Measurements from ENCODE around the gene PPP1R14C. TPM values are rescaled to one million over a fixed set of nuclear protein-coding genes. Genes with fewer than 3 reads are reported as not detected.

The PPP1R14C gene
- polyA plus RNA-seq, 3 donors, result 0.11 TPM; not detected in 2

DNA sequence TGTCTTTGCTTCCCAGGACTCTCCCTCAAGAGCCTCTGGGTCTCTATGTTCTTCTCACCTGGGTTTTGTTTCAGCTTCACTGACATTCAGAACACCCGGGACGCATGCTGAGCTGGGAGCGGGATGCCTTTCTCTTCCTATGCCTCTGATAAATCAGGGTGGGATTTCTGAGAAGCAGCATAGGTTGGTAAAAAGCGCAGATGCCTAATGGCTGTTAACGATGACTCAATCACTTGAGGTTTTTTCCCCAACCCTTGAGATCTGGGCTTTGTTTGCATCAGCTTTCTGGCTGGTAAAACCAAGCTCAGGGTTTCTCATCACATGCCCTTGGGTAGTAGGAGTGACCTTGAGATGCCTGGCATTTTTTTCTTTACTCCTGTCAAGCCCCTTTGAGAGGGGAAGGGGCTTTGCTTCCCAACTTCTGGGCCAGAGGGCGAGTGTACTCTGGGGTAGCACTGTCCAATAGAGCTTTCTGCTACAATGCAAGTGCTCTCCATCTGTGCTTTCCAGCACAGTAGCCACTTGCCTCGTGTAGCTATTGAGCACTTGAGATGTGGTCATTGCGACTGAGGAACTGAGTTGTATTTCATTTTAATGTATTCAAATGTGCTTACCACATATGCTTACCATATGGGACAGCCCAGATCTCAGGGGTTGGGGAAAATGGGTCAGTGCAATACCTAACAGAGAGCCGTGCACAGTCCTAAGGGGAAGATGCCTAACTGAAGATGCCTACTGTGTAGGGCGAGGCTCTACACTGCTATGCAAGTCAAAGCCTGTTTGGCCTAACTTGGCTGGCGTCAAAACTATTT lies 69.1 kb downstream of the PPP1R14C start:
- Histone ChIP-seq H3K27me3 (ENCODE audit: control insufficient read depth in 2 of 2, insufficient read depth in 2 of 2, low read length in 2 of 2) (peaks cover 0 to 3% of the 10 kb centered on the region in 2 donors), H4K20me1 (ENCODE audit: insufficient read depth, low read length) (no peaks in the 10 kb centered on the region), H3K27ac (ENCODE audit: low read depth in 1 of 2, low read length in 2 of 2) (no peak overlapping the region), H3K36me3 (replicated peaks in 1 of 2; ENCODE audit: control insufficient read depth in 1 of 2, insufficient read depth in 2 of 2, low read length in 2 of 2) (no peaks in the 10 kb centered on the region), H3K4me1 (ENCODE audit: control insufficient read depth in 1 of 2, insufficient read depth in 2 of 2, low read length in 2 of 2) (no peaks in the 10 kb centered on the region), H2AFZ (ENCODE audit: insufficient read depth, low read depth, low read length, poor library complexity, severe bottlenecking) (no peak overlapping the region), H3K79me2 (ENCODE audit: insufficient read depth, low read length) (no peaks in the 10 kb centered on the region), H3K9ac (ENCODE audit: insufficient read depth, low read length, poor library complexity, severe bottlenecking) (no peak overlapping the region), H3K4me3 (replicated peaks in 1 of 3; ENCODE audit: low read depth in 2 of 3, low read length in 3 of 3) (no peak overlapping the region), H3K9me3 (replicated peaks in 1 of 2; ENCODE audit: control insufficient read depth in 1 of 2, insufficient read depth in 1 of 2, low read length in 2 of 2) (no peaks in the 10 kb centered on the region), H3K4me2 (replicated peaks; ENCODE audit: extremely low read depth, low read length, poor library complexity, severe bottlenecking) (no peak overlapping the region)
- H3K4me1 Mint-ChIP-seq, result no peaks in the 10 kb centered on the region
- H3K9me3 Mint-ChIP-seq, result peaks cover 0 to 2% (median 0%) of the 10 kb centered on the region in 7 donors
- 90% methylated on average over 5 of the region's 11 CpGs for WGBS (ENCODE audit: insufficient coverage)
- H3K27ac Mint-ChIP-seq, result no peak overlapping the region
- intact Hi-C loops (cut with micrococcal nuclease), result no loop called here
- no peak for DNase-seq
- H3K4me3 Mint-ChIP-seq, result no peak overlapping the region
- peaks cover 2 to 13% (median 11%) of the 10 kb centered on the region in 3 donors for H3K27me3 Mint-ChIP-seq (ENCODE audit: low read depth in 3 of 3)
- TF ChIP-seq, protein P1, sequence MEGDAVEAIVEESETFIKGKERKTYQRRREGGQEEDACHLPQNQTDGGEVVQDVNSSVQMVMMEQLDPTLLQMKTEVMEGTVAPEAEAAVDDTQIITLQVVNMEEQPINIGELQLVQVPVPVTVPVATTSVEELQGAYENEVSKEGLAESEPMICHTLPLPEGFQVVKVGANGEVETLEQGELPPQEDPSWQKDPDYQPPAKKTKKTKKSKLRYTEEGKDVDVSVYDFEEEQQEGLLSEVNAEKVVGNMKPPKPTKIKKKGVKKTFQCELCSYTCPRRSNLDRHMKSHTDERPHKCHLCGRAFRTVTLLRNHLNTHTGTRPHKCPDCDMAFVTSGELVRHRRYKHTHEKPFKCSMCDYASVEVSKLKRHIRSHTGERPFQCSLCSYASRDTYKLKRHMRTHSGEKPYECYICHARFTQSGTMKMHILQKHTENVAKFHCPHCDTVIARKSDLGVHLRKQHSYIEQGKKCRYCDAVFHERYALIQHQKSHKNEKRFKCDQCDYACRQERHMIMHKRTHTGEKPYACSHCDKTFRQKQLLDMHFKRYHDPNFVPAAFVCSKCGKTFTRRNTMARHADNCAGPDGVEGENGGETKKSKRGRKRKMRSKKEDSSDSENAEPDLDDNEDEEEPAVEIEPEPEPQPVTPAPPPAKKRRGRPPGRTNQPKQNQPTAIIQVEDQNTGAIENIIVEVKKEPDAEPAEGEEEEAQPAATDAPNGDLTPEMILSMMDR (IDR thresholded peaks at IDR 0.05), result no peak
- H3K36me3 Mint-ChIP-seq, result no peaks in the 10 kb centered on the region

DNA sequence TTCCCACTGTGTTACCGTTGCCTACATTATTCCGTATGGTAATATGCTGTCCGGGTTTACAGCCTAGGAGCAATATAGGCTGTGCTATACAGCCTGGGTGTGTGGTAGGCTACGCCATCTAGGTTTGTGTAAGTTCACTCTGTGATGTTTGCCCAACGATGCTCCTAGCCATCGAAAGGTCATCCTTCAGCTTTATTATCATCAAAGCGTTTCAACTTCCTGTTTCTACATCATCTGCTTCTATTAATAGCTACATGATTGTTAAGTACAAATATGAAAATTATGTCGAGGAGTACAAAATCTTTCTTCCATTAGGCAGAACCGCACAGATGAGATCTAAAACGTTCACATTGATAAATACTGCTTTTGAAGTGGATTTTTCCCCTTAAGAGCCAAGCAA lies 69.9 kb downstream of the PPP1R14C start:
- Histone ChIP-seq H3K4me2 (replicated peaks; ENCODE audit: extremely low read depth, low read length, poor library complexity, severe bottlenecking) (no peak overlapping the region), H2AFZ (ENCODE audit: insufficient read depth, low read depth, low read length, poor library complexity, severe bottlenecking) (no peak overlapping the region), H4K20me1 (ENCODE audit: insufficient read depth, low read length) (no peaks in the 10 kb centered on the region), H3K4me3 (replicated peaks in 1 of 3; ENCODE audit: low read depth in 2 of 3, low read length in 3 of 3) (no peak overlapping the region), H3K27ac (ENCODE audit: low read depth in 1 of 2, low read length in 2 of 2) (no peak overlapping the region), H3K79me2 (ENCODE audit: insufficient read depth, low read length) (no peaks in the 10 kb centered on the region), H3K36me3 (replicated peaks in 1 of 2; ENCODE audit: control insufficient read depth in 1 of 2, insufficient read depth in 2 of 2, low read length in 2 of 2) (no peaks in the 10 kb centered on the region), H3K27me3 (ENCODE audit: control insufficient read depth in 2 of 2, insufficient read depth in 2 of 2, low read length in 2 of 2) (peaks cover 0 to 3% of the 10 kb centered on the region in 2 donors), H3K9ac (ENCODE audit: insufficient read depth, low read length, poor library complexity, severe bottlenecking) (no peak overlapping the region), H3K4me1 (ENCODE audit: control insufficient read depth in 1 of 2, insufficient read depth in 2 of 2, low read length in 2 of 2) (no peaks in the 10 kb centered on the region), H3K9me3 (replicated peaks in 1 of 2; ENCODE audit: control insufficient read depth in 1 of 2, insufficient read depth in 1 of 2, low read length in 2 of 2) (no peaks in the 10 kb centered on the region)
- Mint-ChIP-seq H3K36me3 (no peaks in the 10 kb centered on the region), H3K4me3 (no peak overlapping the region), H3K27ac (no peak overlapping the region), H3K27me3 (ENCODE audit: low read depth in 3 of 3) (peaks cover 2 to 13% (median 11%) of the 10 kb centered on the region in 3 donors), H3K9me3 (peaks cover 0 to 2% (median 0%) of the 10 kb centered on the region in 7 donors), H3K4me1 (no peaks in the 10 kb centered on the region)
- no peak for DNase-seq
- intact Hi-C loops (cut with micrococcal nuclease), result no loop called here
- TF ChIP-seq, protein P1 (IDR thresholded peaks at IDR 0.05), result no peak
- WGBS (ENCODE audit: insufficient coverage), result 100% methylated on average over 1 of the region's 10 CpGs
